ENCODE data around the gene FAR1.
"Not testable (repeated sequence)": the region's sequence is repeated elsewhere in the genome, so short reads cannot be mapped to it uniquely, and the experiment has no call there.

FAR1 gene, protein sequence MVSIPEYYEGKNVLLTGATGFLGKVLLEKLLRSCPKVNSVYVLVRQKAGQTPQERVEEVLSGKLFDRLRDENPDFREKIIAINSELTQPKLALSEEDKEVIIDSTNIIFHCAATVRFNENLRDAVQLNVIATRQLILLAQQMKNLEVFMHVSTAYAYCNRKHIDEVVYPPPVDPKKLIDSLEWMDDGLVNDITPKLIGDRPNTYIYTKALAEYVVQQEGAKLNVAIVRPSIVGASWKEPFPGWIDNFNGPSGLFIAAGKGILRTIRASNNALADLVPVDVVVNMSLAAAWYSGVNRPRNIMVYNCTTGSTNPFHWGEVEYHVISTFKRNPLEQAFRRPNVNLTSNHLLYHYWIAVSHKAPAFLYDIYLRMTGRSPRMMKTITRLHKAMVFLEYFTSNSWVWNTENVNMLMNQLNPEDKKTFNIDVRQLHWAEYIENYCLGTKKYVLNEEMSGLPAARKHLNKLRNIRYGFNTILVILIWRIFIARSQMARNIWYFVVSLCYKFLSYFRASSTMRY

DNA sequence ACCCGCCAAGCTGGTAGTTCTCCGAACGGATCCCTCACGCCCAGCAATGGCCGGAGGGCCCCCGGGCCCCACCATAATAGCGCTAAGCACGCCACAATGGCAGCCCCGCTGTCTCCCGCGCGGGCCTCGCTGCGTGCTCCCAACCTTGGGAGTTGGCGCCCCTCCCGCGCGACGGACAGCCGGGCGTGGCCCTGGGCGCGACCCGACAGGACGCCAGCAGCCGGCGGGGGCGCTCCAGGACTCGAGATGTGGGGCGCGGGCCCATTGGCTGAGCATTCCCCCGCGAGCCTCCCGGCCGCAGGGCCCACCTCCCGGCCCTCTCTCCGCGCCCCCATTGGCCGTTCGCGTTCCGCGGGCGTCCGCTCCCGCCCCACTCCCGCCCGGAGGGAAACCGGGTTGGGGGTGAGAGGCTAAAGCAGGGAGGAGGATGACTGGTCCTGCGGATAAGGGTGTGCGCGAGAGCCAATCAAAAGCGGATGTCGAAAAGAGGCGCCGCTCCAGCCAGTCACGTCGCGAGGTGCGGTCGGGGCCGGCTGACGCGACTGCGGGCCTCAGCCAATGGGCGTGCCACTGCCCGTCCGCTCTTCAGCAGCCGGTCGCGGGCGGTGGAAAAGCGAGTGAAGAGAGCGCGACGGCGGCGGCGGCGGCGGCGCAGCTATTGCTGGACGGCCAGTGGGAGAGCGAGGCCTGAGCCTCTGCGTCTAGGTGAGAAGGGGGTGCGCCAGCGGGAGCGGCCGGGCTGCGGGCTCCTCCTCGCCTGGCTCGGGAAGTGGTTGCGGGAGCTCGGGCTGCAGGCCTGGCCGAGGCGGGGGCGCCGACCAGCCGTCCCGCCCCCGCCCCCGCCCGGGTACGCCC is at the start of gene FAR1:
TSS of gene FAR1 (plus strand) at position 567 of the 855 bp plus-strand sequence. CDS start 26,098 bp downstream, outside the sequence.
- peaks cover 0 to 17% (median 4%) of the 10 kb centered on the region in 11 experiments; a peak in 11 of 22 replicates for H3K9me3 ChIP-seq (replicated peaks in 1 of 11)
- H3K4me2 ChIP-seq, result peak within 1 kb of the TSS; percentile 82 to 98 (median 91)
- H3K4me1 ChIP-seq, result peaks cover 19 to 46% (median 31%) of the 10 kb centered on the region in 10 experiments
- H3K9ac ChIP-seq, result peak within 1 kb of the TSS; percentile 86 to 93 (median 90)
- H4K20me1 ChIP-seq, result peaks cover 0 to 47% (median 21%) of the 10 kb centered on the region in 11 experiments; a peak in 16 of 22 replicates
- no peak for TF ChIP-seq Cebpa-rat (IDR thresholded peaks at IDR 0.05)
- peak within 1 kb of the TSS; percentile 67 to 93 (median 85) for H3K27ac ChIP-seq
- peaks cover 0 to 29% (median 19%) of the 10 kb centered on the region in 11 experiments; a peak in 13 of 22 replicates for H3K36me3 ChIP-seq
- peak within 1 kb of the TSS; percentile 83 to 95 (median 91) for H3K4me3 ChIP-seq
- H3K27me3 ChIP-seq, result no peaks in the 10 kb centered on the region

DNA sequence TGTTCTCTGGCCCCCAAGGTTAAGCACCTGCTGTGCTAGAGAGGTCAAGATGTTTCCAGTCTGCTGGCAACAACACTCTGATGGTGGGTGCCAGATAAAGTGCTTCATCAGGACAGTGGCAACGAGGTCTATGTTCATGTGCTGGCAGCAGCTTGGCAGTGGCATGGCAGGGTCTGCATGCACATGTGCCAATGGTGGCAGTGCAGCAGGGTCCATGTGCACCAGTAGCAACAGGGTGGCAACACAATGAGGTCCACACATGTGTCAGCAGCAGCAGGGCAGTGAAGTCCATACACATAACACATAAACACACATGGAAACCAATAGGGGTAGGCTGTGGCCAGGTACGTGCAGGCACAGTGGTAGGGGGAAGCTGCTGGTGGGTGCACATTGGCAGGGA is 48.4 kb upstream of the FAR1 start:
- Histone ChIP-seq H3K4me2 (no peak overlapping the region), H3K36me3 (no peaks in the 10 kb centered on the region), H4K20me1 (no peaks in the 10 kb centered on the region), H3K4me1 (no peaks in the 10 kb centered on the region), H3K4me3 (no peak overlapping the region), H3K27ac (no peak overlapping the region), H3K9me3 (replicated peaks in 1 of 11) (peaks cover 16 to 39% (median 28%) of the 10 kb centered on the region in 11 experiments; a peak in 21 of 22 replicates), H3K9ac (no peak overlapping the region), H3K27me3 (no peaks in the 10 kb centered on the region)
- TF ChIP-seq Cebpa-rat (IDR thresholded peaks at IDR 0.05), result no peak

DNA sequence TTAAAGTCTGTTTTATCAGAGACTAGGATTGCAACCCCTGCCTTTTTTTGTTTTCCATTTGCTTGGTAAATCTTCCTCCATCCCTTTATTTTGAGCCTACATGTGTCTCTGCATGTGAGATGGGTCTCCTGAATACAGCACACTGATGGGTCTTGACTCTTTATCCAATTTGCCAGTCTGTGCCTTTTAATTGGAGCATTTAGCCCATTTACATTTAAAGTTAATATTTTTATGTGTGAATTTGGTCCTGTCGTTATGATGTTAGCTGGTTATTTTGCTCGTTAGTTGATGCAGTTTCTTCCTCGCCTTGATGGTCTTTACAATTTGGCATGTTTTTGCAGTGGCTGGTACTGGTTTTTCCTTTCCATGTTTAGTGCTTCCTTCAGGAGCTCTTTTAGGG is 41.6 kb upstream of the FAR1 start:
- not testable (repeated sequence) for H3K27me3 ChIP-seq, H3K4me1 ChIP-seq, H3K36me3 ChIP-seq, H4K20me1 ChIP-seq, H3K4me2 ChIP-seq, H3K4me3 ChIP-seq, H3K9ac ChIP-seq, H3K27ac ChIP-seq
- H3K9me3 ChIP-seq (replicated peaks in 1 of 11), result peaks cover 8 to 20% (median 14%) of the 10 kb centered on the region in 11 experiments; a peak in 19 of 22 replicates

DNA sequence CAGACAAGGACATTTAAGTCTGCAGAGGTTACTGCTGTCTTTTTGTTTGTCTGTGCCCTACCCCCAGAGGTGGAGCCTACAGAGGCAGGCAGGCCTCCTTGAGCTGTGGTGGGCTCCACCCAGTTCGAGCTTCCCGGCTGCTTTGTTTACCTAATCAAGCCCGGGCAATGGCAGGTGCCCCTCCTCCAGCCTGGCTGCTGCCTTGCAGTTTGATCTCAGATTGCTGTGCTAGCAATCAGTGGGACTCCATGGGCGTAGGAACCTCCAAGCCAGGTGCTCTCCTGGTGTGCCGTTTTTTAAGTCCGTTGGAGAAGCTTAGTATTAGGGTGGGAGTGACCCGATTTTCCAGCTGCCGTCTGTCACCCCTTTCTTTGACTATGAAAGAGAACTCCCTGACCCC is 39.8 kb upstream of the FAR1 start:
- not testable (repeated sequence) for H3K27me3 ChIP-seq, H4K20me1 ChIP-seq, H3K4me2 ChIP-seq, H3K9ac ChIP-seq, H3K27ac ChIP-seq, H3K4me1 ChIP-seq, H3K36me3 ChIP-seq, H3K4me3 ChIP-seq
- H3K9me3 ChIP-seq (replicated peaks in 1 of 11), result peaks cover 8 to 20% (median 14%) of the 10 kb centered on the region in 11 experiments; a peak in 19 of 22 replicates

DNA sequence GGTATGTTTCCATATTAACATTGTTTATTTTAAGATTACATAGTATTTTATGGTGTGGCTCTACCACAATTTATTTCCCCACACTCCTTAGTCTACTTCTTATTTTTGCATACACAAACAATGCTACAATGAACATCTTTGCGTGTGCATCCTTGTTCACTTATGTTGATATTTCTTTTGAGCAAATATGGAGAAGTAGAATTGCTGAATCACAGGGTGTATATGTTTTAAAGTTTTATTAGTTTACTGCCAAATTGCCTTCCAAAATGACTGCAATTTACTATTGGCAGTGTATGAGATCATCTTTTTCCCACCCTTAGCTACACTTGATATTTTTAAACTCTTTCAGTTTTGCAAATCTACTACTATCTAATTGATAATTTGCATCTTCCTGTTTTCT is 38.7 kb upstream of the FAR1 start:
- Histone ChIP-seq H3K9ac (no peak overlapping the region), H3K27ac (no peak overlapping the region), H3K36me3 (no peaks in the 10 kb centered on the region), H3K4me1 (no peaks in the 10 kb centered on the region), H4K20me1 (no peaks in the 10 kb centered on the region), H3K27me3 (no peaks in the 10 kb centered on the region), H3K4me2 (no peak overlapping the region), H3K9me3 (replicated peaks in 1 of 11) (peaks cover 8 to 18% (median 13%) of the 10 kb centered on the region in 11 experiments; a peak in 19 of 22 replicates), H3K4me3 (no peak overlapping the region)
- TF ChIP-seq Cebpa-rat (IDR thresholded peaks at IDR 0.05), result no peak

DNA sequence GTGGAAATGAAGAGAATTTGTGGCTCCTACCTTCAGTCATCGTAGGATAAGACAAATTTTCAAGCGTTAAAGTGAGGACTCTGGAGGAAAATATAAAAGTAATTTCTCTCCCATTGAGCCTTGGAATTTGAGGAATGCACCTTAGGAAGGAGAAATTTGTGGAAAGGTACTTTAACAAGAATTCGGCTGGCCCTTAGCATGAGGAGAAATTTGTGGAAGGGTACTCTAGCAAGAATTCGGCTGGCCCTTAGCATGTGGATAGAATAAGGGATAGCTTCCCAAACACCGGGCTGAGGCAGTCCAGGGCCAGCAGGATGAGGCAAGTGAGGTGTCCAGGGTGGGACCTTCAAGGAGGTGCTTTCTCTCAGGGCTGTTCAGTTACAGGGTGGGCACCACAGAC is 33.2 kb upstream of the FAR1 start:
- Histone ChIP-seq H3K4me3 (no peak overlapping the region), H3K27me3 (no peaks in the 10 kb centered on the region)
- TF ChIP-seq Cebpa-rat (IDR thresholded peaks at IDR 0.05), result no peak

DNA sequence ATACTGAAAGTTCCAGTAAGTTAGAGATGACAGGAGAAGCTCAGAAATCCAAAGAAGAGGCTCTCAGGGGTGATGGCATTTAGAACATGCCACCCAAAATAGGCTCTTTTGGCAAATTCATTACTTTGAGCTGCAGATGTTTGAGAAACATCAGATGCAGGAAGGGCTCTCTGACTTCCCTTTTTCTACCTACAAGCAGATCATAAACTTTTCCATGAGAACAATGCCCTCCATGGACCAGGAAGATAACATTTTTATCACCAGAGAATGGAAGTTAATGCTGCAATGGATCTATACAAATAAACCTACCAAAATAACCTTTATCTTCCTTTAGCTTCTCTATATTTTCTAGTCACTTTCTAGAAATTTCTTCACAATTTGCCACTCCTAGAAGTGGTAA is 32.7 kb upstream of the FAR1 start:
- peaks cover 0 to 8% (median 0%) of the 10 kb centered on the region in 11 experiments; a peak in 1 of 22 replicates for H3K9me3 ChIP-seq (replicated peaks in 1 of 11)
- H3K36me3 ChIP-seq, result no peaks in the 10 kb centered on the region
- H3K27me3 ChIP-seq, result no peaks in the 10 kb centered on the region
- H3K4me3 ChIP-seq, result no peak overlapping the region
- H4K20me1 ChIP-seq, result no peaks in the 10 kb centered on the region
- no peak for TF ChIP-seq Cebpa-rat (IDR thresholded peaks at IDR 0.05)
- H3K9ac ChIP-seq, result no peak overlapping the region
- H3K27ac ChIP-seq, result no peak overlapping the region
- no peak overlapping the region for H3K4me2 ChIP-seq
- H3K4me1 ChIP-seq, result no peaks in the 10 kb centered on the region

More for the DNA sequence above, 33.2 kb upstream of the FAR1 start:
- peaks cover 0 to 8% (median 0%) of the 10 kb centered on the region in 11 experiments; a peak in 2 of 22 replicates for H3K9me3 ChIP-seq (replicated peaks in 1 of 11)
- no peaks in the 10 kb centered on the region for H3K36me3 ChIP-seq
- no peak overlapping the region for H3K27ac ChIP-seq
- no peak overlapping the region for H3K4me2 ChIP-seq
- H3K4me1 ChIP-seq, result no peaks in the 10 kb centered on the region
- no peak overlapping the region for H3K9ac ChIP-seq
- H4K20me1 ChIP-seq, result no peaks in the 10 kb centered on the region

DNA sequence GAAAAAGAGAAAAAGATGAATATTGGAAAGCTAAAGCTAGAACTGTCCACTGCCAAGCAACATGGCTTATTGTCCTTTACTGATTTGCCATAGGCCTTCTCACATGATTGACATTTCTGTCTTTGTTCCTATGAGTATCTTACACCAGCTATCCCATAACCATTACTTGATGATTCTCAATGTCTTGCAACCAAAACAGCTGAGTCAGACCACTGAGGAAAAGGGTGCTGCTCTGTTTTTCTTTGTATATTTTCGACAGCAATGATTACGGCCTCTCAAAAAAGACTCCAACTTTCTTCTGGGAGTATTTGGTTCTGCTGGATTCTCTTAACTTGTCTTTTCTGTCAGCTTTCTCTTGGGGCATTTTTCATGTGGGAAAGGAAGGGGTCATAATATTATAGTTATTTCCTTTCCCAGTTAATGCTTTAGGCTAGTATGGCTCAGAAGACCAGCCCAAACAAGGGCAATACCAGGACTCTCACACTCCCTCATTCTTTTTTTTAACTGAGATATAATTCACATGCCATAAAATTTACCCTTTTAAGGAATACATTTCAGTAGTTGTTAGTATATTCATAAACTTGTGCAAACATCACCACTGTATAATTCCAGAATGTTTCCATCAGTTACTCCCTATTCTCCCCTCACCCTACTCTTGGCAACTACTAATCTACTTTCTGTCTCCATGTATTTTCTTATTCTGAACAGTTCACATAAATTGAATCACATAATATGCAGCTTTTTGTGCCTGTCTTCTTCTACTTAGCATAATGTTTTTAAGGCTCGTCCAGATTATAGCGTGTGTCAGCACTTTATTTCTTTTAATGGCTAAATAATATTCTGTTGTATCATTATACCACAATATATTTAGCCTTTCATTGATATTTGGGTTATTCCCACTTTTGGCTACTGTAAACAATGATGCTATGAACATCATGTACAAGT is 31.1 kb upstream of the FAR1 start:
- no peak overlapping the region for H3K9ac ChIP-seq
- H3K27me3 ChIP-seq, result no peaks in the 10 kb centered on the region
- H3K4me2 ChIP-seq, result no peak overlapping the region
- H3K27ac ChIP-seq, result no peak overlapping the region
- H3K4me3 ChIP-seq, result no peak overlapping the region
- TF ChIP-seq Cebpa-rat (IDR thresholded peaks at IDR 0.05), result no peak
- no peaks in the 10 kb centered on the region for H4K20me1 ChIP-seq
- H3K4me1 ChIP-seq, result no peaks in the 10 kb centered on the region
- no peaks in the 10 kb centered on the region for H3K36me3 ChIP-seq
- peaks cover 0 to 8% (median 0%) of the 10 kb centered on the region in 11 experiments; a peak in 1 of 22 replicates for H3K9me3 ChIP-seq (replicated peaks in 1 of 11)

Measured in BLaER1 treated with 17β-estradiol and CSF1 and Interleukin-3, amounts not matched to agents 10 nM and 100 nM (cell line).